A549 (cell line): Measurements from ENCODE around the gene JUP. TPM values are rescaled to one million over a fixed set of nuclear protein-coding genes. Genes with fewer than 3 reads are reported as not detected.

ENCODE experiments used
- ATAC-seq, 2 experiments: fragments of 200-7000 bp in 1 of 2; fragments of >200 bp in 1 of 2; cut with Nextera tagmentation in 1 of 2; cut with Tn5 transposase in 1 of 2; 3 replicates each; pipeline versions ENCODE4 v1.8.0 to v1.9.1; 2018 to 2020; ENCODE audit warnings: mild to moderate bottlenecking in 1 of 2, moderate library complexity in 1 of 2
- CTCF ChIA-PET: fragments of 300-600 bp; sonication (Branson Sonifier 250); formaldehyde crosslinking; extraction: SDS; loops from one replicate; lab custom pipeline; 2021; ENCODE audit warnings: antibody characterized with exemption, inconsistent platforms; lab: Yijun Ruan, JAX
- POLR2A ChIA-PET: fragments of 350-600 bp; formaldehyde crosslinking; extraction: SDS; loops from one replicate; lab custom pipeline; 2021; ENCODE audit warnings: antibody characterized with exemption, inconsistent platforms; lab: Yijun Ruan, JAX
- DNase-seq, 2 experiments: peaks; one replicate each; pipeline versions ENCODE4 v3.0.0 to v3.0.0-alpha.2; 2011 to 2016; ENCODE audit warnings: low read depth in 1 of 2, low spot score in 1 of 2
- FAIRE-seq: peaks from 2 replicates; lab custom pipeline; 2011; peaks lifted over from hg19 to GRCh38; lab: Jason Lieb, UNC
- H3K27ac ChIP-seq, 2 experiments: fragments of >200 bp; sonication (Bioruptor Twin); formaldehyde crosslinking; 3 replicates each; pipeline ENCODE4 v1.5.1; 2016 to 2017
- H3K4me1 ChIP-seq: fragments of >200 bp; sonication (Bioruptor Twin); formaldehyde crosslinking; 3 replicates; pipeline ENCODE4 v1.6.1; 2016
- H3K4me2 ChIP-seq: fragments of >200 bp; sonication (Bioruptor Twin); formaldehyde crosslinking; 3 replicates; pipeline ENCODE4 v1.6.1; 2016
- H3K4me3 ChIP-seq: fragments of >200 bp; sonication (Bioruptor Twin); formaldehyde crosslinking; 3 replicates; pipeline ENCODE4 v1.5.1; 2016
- H3K9me3 ChIP-seq: fragments of >200 bp; sonication (Bioruptor Twin); formaldehyde crosslinking; 3 replicates; pipeline ENCODE4 v1.6.1; 2016
- BHLHE40 ChIP-seq: IDR thresholded peaks from 2 replicates; pipeline ENCODE4 v1.6.1; 2012; ENCODE audit warnings: low read depth, low read length, inconsistent platforms
- CBX2 ChIP-seq: fragments of 200-600 bp; sonication (generic); IDR thresholded peaks from 2 replicates; pipeline ENCODE4 v1.6.1; 2016; ENCODE audit warnings: low read depth, mild to moderate bottlenecking, borderline replicate concordance
- CHD2 ChIP-seq: fragments of 150-350 bp; IDR thresholded peaks from 2 replicates; pipeline ENCODE4 v1.6.1; 2014; ENCODE audit warnings: low read length; ENCODE audit not compliant: partially characterized antibody
- CHD4 ChIP-seq: fragments of 200-600 bp; sonication (generic); IDR thresholded peaks from 2 replicates; pipeline ENCODE4 v1.6.1; 2016; ENCODE audit warnings: antibody characterized with exemption, mild to moderate bottlenecking, borderline replicate concordance
- EHF ChIP-seq: fragments of 250-450 bp; sonication (Bioruptor Pico); IDR thresholded peaks from 2 replicates; pipeline ENCODE4 v1.5.0; 2020; ENCODE audit warnings: mild to moderate bottlenecking
- ESRRA ChIP-seq: fragments of 150-350 bp; IDR thresholded peaks from 2 replicates; pipeline ENCODE4 v1.6.1; 2014; ENCODE audit warnings: mild to moderate bottlenecking, low read length, borderline replicate concordance
- FOSB ChIP-seq: fragments of 250-450 bp; sonication (Bioruptor Pico); IDR thresholded peaks from 2 replicates; pipeline ENCODE4 v1.5.0; 2020; ENCODE audit warnings: mild to moderate bottlenecking, moderate library complexity
- FOXS1 ChIP-seq: fragments of 250-450 bp; sonication (Bioruptor Pico); IDR thresholded peaks from 2 replicates; pipeline ENCODE4 v1.5.0; 2020; ENCODE audit warnings: mild to moderate bottlenecking, moderate library complexity
- HDAC2 ChIP-seq: fragments of 200-600 bp; sonication (generic); IDR thresholded peaks from 2 replicates; pipeline ENCODE4 v1.6.1; 2016
- HEYL ChIP-seq: fragments of 250-450 bp; sonication (Bioruptor Pico); IDR thresholded peaks from 2 replicates; pipeline ENCODE4 v1.8.0; 2021; ENCODE audit warnings: mild to moderate bottlenecking, moderate library complexity
- KDM1A ChIP-seq: fragments of 200-600 bp; sonication (generic); IDR thresholded peaks from 2 replicates; pipeline ENCODE4 v1.6.1; 2016; ENCODE audit warnings: low read depth, mild to moderate bottlenecking
- MAFK ChIP-seq: fragments of 450-650 bp; IDR thresholded peaks from 2 replicates; pipeline ENCODE4 v1.6.1; 2014; ENCODE audit not compliant: partially characterized antibody
- MYC ChIP-seq: IDR thresholded peaks from 2 replicates; pipeline ENCODE4 v1.6.1; 2012; ENCODE audit warnings: mild to moderate bottlenecking, inconsistent platforms, low read length, improper control_type of control experiment, borderline replicate concordance
- NR3C1 ChIP-seq: fragments of >200 bp; sonication (Bioruptor Twin); formaldehyde crosslinking; IDR thresholded peaks from 3 replicates; pipeline ENCODE4 v1.6.1; 2017
- POLR2A ChIP-seq: IDR thresholded peaks from 2 replicates; pipeline ENCODE4 v1.6.1; 2012; ENCODE audit warnings: mild to moderate bottlenecking, low read length
- POLR2AphosphoS2 ChIP-seq: conservative IDR thresholded peaks from 2 replicates; pipeline ENCODE4 v1.6.1; 2012; ENCODE audit warnings: low read length, improper control_type of control experiment, inconsistent platforms
- RARB ChIP-seq: fragments of 250-450 bp; sonication (Bioruptor Pico); IDR thresholded peaks from 2 replicates; pipeline ENCODE4 v1.8.0; 2021; ENCODE audit warnings: mild to moderate bottlenecking, moderate library complexity
- RFX5 ChIP-seq: fragments of 450-650 bp; IDR thresholded peaks from 2 replicates; pipeline ENCODE4 v1.7.1; 2014; ENCODE audit warnings: antibody characterized with exemption, mild to moderate bottlenecking, moderate library complexity
- SREBF2 ChIP-seq: fragments of 450-650 bp; IDR thresholded peaks from 2 replicates; pipeline ENCODE4 v1.6.1; 2014; ENCODE audit warnings: mild to moderate bottlenecking, moderate library complexity
- TP53 ChIP-seq: fragments of 250-450 bp; sonication (Bioruptor Pico); IDR thresholded peaks from 2 replicates; pipeline ENCODE4 v1.5.0; 2021; ENCODE audit warnings: mild to moderate bottlenecking, moderate library complexity
- WGBS: methylation state at CpG from one replicate; pipeline ENCODE4 v1.1.6; 2017; ENCODE audit errors: missing lambda C conversion rate; 5-methylcytosine and 5-hydroxymethylcytosine counted together
- polyA plus RNA-seq, 4 experiments: library from polyadenylated mRNA; depleted of rRNA in 3 of 4; stranded (reverse); fragments of >200 nt; fragmentation: RNase III in 1 of 4; extraction: RNeasy Plus Mini Kit Qiagen cat#74134 plus additional on column Dnase treatment in 1 of 4; gene quantifications; 2 replicates in 3 of 4; 3 replicates in 1 of 4; pipeline ENCODE4 v1.2.3, GENCODE V29; 2011 to 2017
- TF ChIP-seq, protein P1 (sequence below): fragments of >200 bp; sonication (Bioruptor Twin); formaldehyde crosslinking; IDR thresholded peaks from 2 replicates; pipeline ENCODE4 v1.6.1; 2016
- TF ChIP-seq, protein P2 (sequence below): IDR thresholded peaks from 2 replicates; pipeline ENCODE4 v1.6.1; 2012
- TF ChIP-seq, protein P3 (sequence below): IDR thresholded peaks from 2 replicates; pipeline ENCODE4 v1.6.1; 2012
- TF ChIP-seq, protein P4 (sequence below): IDR thresholded peaks from 2 replicates; pipeline ENCODE4 v1.6.1; 2012; ENCODE audit warnings: low read depth, borderline replicate concordance
- TF ChIP-seq, protein P5 (sequence below): fragments of 250-450 bp; sonication (Bioruptor Pico); IDR thresholded peaks from 2 replicates; pipeline ENCODE4 v1.5.0; 2021; ENCODE audit warnings: mild to moderate bottlenecking, moderate library complexity, borderline replicate concordance
- TF ChIP-seq, protein P6 (sequence below): fragments of >200 bp; sonication (Bioruptor Twin); formaldehyde crosslinking; IDR thresholded peaks from 3 replicates; pipeline ENCODE4 v1.6.1; 2016
- TF ChIP-seq, protein P7 (sequence below): fragments of 450-650 bp; IDR thresholded peaks from 2 replicates; pipeline ENCODE4 v1.6.1; 2014; ENCODE audit warnings: antibody characterized with exemption

JUP gene
- polyA plus RNA-seq, 2 of the 4 experiments (the other 2 are of a cell fraction) = 54.8 to 107 TPM

DNA sequence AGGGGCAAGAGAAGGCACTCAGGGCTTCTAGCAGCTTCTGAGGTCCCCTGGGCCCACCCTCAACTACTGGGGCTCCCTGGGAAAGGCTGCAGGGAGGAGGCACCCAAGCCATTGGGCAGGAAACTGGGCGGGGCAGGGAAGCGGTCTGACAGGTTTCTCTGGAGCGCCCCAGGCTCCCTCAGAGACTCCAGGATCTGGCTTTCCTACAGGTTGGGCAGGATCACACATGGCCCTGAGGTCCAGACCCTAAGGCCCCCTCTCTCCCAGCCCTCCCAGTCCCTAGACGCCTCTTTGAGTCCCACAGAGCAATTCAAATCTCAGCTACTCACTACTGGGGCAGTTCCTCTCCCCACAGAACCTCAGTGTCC, 14.3 kb downstream of the JUP start:
- 88% methylated on average over 4 of the region's 4 CpGs for WGBS
- Histone ChIP-seq H3K27ac (peak overlapping the region; percentile 89 to 93), H3K4me3 (no peak overlapping the region), H3K9me3 (no peaks in the 10 kb centered on the region), H3K4me1 (peaks cover 57% of the 10 kb centered on the region), H3K4me2 (peak overlapping the region; percentile 87)
- DNase-seq (no peak), ATAC-seq (no peak), FAIRE-seq (no peak)
- ChIA-PET CTCF (interaction anchor here (52.0 to 96.0 kb wide), 2 partner anchors 16 to 22 kb away, joined by 3262 read pairs; partner anchors contain the start of genes FKBP10, GAST, HAP1 and JUP), POLR2A (interaction anchor here (0.6 to 1.0 kb wide), 2 partner anchors 14 to 1634 kb away, joined by 3 to 5 read pairs; partner anchors contain the start of gene JUP)
- TF ChIP-seq RARB (CRISPR knock-in tag) (no peak), POLR2AphosphoS2 (no peak), TP53 (CRISPR knock-in tag) (no peak), NR3C1 (no peak), CHD2 (no peak), SREBF2 (no peak), EHF (CRISPR knock-in tag) (no peak)
- TF ChIP-seq, protein P1, sequence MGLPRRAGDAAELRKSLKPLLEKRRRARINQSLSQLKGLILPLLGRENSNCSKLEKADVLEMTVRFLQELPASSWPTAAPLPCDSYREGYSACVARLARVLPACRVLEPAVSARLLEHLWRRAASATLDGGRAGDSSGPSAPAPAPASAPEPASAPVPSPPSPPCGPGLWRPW = no peak
- TF ChIP-seq, protein P2, sequence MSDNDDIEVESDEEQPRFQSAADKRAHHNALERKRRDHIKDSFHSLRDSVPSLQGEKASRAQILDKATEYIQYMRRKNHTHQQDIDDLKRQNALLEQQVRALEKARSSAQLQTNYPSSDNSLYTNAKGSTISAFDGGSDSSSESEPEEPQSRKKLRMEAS = no peak
- TF ChIP-seq, protein P3, sequence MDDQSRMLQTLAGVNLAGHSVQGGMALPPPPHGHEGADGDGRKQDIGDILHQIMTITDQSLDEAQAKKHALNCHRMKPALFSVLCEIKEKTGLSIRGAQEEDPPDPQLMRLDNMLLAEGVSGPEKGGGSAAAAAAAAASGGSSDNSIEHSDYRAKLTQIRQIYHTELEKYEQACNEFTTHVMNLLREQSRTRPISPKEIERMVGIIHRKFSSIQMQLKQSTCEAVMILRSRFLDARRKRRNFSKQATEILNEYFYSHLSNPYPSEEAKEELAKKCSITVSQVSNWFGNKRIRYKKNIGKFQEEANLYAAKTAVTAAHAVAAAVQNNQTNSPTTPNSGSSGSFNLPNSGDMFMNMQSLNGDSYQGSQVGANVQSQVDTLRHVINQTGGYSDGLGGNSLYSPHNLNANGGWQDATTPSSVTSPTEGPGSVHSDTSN = no peak
- TF ChIP-seq, protein P4, sequence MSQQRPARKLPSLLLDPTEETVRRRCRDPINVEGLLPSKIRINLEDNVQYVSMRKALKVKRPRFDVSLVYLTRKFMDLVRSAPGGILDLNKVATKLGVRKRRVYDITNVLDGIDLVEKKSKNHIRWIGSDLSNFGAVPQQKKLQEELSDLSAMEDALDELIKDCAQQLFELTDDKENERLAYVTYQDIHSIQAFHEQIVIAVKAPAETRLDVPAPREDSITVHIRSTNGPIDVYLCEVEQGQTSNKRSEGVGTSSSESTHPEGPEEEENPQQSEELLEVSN = no peak
- TF ChIP-seq, protein P5, sequence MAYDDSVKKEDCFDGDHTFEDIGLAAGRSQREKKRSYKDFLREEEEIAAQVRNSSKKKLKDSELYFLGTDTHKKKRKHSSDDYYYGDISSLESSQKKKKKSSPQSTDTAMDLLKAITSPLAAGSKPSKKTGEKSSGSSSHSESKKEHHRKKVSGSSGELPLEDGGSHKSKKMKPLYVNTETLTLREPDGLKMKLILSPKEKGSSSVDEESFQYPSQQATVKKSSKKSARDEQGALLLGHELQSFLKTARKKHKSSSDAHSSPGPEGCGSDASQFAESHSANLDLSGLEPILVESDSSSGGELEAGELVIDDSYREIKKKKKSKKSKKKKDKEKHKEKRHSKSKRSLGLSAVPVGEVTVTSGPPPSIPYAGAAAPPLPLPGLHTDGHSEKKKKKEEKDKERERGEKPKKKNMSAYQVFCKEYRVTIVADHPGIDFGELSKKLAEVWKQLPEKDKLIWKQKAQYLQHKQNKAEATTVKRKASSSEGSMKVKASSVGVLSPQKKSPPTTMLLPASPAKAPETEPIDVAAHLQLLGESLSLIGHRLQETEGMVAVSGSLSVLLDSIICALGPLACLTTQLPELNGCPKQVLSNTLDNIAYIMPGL (CRISPR knock-in tag) = no peak

DNA sequence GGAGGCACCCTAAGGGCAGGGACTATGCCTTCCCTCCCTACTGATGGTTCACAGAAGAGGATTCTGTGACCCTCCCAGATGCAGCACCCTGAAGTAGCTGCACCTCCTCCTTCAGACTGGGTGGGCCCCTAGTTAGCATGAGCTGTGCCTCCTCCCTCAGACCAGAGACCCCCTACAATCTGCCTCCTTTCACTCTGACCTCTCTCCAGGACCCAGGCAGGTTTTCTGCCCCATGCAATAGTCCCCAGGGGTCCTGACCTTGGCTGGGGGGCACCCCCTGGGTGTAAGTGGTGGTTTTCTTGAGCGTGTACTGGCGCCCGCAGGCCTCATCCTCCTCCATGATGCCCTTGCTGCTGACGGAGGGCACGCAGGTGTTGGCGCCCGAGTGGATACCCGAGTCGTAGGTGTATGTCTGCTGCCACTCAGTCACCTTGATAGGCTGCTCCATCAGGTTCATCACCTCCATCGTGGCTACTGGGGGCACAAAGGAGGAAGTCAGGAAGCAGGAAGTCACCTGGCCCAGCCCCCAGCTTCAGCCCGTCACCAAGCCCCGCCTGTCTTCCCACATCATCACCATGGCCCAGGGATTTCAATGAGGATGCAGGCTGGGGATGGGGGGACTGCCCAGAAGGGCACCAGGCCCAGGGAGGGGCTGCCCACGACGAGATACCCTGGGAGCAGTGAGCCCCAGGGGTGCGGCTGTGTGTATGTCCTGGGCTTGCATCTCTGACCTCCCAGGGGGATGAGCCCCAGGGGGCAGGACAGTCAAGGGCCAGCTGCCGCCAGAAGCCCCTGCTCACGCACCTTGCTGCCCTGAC, 14.9 kb downstream of the JUP start:
- CTCF ChIA-PET = interaction anchor here (52.0 to 96.0 kb wide), 2 partner anchors 16 to 21 kb away, joined by 3262 read pairs; partner anchors contain the start of genes FKBP10, GAST, HAP1 and JUP
- no peak overlapping the region for H3K4me3 ChIP-seq
- WGBS = 86% methylated on average over 16 of the region's 17 CpGs
- TF ChIP-seq KDM1A (no peak), POLR2A (no peak), MAFK (no peak), MYC (no peak), ESRRA (no peak), FOSB (CRISPR knock-in tag) (no peak), RFX5 (no peak), CHD4 (no peak), HDAC2 (no peak), TP53 (CRISPR knock-in tag) (no peak), HEYL (CRISPR knock-in tag) (no peak), FOXS1 (CRISPR knock-in tag) (no peak), BHLHE40 (no peak), CBX2 (no peak)
- TF ChIP-seq, protein P4 = no peak
- TF ChIP-seq, protein P6, sequence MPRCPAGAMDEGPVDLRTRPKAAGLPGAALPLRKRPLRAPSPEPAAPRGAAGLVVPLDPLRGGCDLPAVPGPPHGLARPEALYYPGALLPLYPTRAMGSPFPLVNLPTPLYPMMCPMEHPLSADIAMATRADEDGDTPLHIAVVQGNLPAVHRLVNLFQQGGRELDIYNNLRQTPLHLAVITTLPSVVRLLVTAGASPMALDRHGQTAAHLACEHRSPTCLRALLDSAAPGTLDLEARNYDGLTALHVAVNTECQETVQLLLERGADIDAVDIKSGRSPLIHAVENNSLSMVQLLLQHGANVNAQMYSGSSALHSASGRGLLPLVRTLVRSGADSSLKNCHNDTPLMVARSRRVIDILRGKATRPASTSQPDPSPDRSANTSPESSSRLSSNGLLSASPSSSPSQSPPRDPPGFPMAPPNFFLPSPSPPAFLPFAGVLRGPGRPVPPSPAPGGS = no peak
- TF ChIP-seq, protein P5 (CRISPR knock-in tag) = no peak
- TF ChIP-seq, protein P7, sequence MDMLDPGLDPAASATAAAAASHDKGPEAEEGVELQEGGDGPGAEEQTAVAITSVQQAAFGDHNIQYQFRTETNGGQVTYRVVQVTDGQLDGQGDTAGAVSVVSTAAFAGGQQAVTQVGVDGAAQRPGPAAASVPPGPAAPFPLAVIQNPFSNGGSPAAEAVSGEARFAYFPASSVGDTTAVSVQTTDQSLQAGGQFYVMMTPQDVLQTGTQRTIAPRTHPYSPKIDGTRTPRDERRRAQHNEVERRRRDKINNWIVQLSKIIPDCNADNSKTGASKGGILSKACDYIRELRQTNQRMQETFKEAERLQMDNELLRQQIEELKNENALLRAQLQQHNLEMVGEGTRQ = no peak

More for the DNA sequence above, 14.9 kb downstream of the JUP start:
- POLR2A ChIA-PET = interaction anchor here (1.0 kb wide), 1 partner anchor 15 kb away, joined by 3 read pairs; the partner anchor contains the start of gene JUP
- DNase-seq (no peak), FAIRE-seq (no peak), ATAC-seq (no peak)
- peak overlapping the region; percentile 89 to 93; a peak in 5 of 6 replicates for H3K27ac ChIP-seq
- H3K4me1 ChIP-seq = peaks cover 51% of the 10 kb centered on the region
- H3K9me3 ChIP-seq = no peaks in the 10 kb centered on the region
- H3K4me2 ChIP-seq = peak overlapping the region; percentile 87; the same call in 2 of the 3 replicates
